GM18526 (cell line): ENCODE results near the gene SGCE.

Experiments used
- POLR2A ChIP-seq: IDR thresholded peaks from 3 replicates; pipeline ENCODE4 v1.6.1; 2011; ENCODE audit not compliant: insufficient read length; ENCODE audit errors: extremely low read depth

The SGCE gene

GRCh38 chr7:94647295-94647694, 8.6 kb downstream of the SGCE start:
- TF ChIP-seq POLR2A: no peak

GRCh38 chr7:94643771-94644545, 12.0 kb downstream of the SGCE start:
- TF ChIP-seq POLR2A: no peak

DNA sequence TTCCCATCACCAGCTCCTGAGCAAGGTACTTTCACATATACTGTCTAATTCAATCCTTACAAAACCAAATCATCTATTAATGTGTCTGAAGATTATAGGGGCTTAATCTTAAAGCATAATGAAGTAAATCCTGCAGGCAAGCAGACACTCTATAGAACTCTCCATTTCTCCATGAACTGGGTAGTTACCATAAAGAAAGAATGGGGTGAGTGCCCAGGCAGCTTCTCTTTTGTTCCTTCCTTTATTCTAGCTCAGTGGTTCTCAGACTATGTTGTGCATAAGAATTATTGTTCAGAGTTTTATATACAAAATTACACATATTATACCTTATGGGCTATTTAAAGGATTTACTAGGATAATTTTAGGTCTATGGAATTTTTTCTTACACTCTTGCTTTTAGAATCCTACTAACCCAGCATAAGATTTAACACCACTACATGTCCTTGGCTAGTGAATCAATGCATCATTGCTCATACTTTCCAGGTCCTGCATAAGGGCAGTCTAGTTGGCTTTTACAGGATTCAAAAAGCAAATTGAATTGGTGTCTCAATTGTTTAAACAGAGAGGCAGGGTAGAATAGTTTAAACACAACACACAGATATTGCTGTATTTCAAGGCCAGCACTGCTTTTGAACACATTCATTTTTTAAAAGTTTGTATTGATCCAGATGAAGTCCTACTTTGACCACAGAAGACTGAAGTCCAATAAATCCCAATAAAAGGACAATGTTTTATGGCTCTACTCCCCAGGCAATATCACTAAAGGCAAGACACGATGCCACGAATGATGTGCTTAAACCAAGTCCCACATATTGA, 12.9 kb downstream of the SGCE start:
- TF ChIP-seq POLR2A: no peak

DNA sequence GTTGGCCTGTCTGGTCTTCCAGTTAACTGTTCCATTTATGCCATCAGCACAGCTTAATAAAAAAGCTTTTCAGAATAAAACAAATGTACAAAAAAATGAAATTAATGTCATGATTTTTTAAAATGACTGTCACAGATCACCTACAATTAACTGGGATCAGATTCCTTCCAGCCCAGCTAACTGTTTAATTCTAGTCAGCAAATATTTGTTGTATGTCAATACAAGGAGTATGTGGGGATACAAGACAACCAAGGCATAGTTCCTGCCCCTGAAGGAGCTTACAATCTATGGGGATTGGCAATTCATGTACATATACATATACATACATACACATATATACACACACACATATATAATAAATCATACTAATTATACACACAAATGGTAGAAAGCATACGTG, 16.5 kb downstream of the SGCE start:
- no peak for TF ChIP-seq POLR2A

DNA sequence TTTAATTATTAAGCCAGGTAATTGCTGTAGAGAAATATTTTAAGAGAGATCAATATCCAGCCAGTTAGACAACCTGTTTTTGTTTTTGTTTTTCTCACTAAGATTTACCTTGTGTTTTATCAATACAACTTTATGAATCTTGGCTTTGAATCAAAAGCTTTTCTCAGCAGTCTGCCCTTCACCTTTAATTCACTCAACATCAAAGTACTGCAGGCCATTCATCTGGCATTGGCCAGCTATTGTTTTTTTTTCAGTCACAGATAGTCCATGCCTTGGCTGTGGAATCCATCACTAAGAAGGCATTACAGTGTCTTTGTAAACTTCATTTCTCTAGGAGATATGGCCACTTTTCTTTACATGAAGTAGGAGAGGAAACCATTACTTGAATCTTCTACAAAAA, 20.2 kb downstream of the SGCE start:
- TF ChIP-seq POLR2A: no peak

- TF ChIP-seq POLR2A: no peak
Measured at GRCh38 chr7:94634502-94634901, 21.4 kb downstream of the SGCE start.

- TF ChIP-seq POLR2A: no peak
Measured at GRCh38 chr7:94633687-94634086, 22.2 kb downstream of the SGCE start.

DNA sequence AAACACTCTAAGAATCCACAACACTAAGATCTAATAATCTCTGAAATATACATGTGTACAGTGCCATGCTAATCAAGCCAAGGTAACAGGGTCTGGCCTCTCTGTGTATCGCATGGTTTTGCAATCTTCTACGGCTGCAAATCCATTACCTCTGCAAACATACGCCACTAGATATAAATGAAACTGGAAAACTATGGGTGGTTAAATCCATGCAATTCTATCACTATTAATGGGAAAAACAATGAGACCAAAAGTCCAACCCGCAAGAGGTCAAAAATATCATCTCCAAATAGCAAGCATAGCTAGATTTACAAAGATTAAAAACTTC, 23.0 kb downstream of the SGCE start:
- no peak for TF ChIP-seq POLR2A

DNA sequence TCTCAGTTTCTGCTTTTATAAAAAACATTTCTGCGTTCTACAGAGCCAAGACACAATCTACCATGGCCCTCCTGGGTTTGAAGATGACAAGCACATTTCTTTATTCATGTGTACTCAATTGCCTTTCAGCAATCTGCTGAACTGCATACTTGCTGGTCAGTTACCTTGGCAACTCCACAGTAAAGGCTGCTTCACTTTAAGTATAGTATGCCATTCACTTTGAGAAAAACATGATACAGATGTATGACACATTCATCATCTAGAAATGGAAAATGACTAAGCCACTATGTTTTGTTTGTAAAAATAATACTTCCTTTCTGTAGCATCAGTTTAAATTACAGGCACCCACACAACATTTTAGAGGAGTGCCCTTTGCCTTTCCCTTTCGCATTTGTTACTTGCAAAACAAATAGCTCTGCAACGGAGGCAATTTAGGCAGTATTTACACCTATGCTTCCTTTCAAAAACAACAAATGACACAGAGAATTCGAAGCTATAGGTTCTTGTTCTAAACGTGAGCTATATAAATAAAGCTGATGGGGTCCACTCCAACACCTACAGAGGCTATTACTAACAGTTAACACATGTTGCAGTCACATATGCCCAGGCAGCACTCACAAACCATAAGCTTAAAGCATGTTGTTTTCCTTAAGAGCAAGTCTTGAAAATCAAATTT, 23.5 kb downstream of the SGCE start:
- no peak for TF ChIP-seq POLR2A

- no peak for TF ChIP-seq POLR2A
Measured at GRCh38 chr7:94630855-94631254, 25.1 kb downstream of the SGCE start.

DNA sequence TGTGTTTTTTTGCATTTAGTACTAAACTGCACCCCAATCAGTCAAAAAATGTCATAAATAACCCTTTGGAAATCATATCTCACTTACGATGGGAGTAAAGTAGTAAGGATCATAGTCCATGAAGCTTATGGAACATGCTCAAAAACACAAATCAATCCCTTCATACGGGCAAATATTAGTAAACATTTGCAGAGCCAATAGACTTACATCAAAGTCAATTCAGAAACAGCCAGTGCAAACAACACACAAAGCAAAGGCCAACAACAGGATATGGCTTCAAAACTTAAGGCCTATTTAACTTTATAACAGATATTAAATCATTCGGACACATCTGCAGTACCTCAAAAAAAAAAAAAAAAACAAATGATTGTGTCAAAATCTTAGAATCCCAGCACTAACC, 32.1 kb downstream of the SGCE start:
- TF ChIP-seq POLR2A: no peak

DNA sequence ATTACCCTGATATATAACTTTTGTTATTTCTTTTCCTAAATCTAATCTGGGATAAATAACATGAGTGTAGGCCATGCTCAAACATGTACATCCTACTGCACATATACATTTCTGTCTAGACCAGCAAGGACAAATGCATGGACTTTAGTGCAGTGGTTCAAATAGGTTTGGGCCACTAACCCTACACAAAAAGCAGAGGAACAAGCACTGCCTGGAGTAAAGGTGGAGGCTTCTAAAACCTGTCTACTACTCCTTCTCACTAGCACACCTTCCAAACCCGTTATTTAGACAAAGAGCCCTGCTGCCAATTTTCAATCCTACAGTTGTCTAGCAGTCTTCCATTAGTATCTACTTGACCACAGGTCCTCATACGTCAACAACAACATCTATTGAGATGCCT, 34.8 kb downstream of the SGCE start:
- TF ChIP-seq POLR2A: no peak

DNA sequence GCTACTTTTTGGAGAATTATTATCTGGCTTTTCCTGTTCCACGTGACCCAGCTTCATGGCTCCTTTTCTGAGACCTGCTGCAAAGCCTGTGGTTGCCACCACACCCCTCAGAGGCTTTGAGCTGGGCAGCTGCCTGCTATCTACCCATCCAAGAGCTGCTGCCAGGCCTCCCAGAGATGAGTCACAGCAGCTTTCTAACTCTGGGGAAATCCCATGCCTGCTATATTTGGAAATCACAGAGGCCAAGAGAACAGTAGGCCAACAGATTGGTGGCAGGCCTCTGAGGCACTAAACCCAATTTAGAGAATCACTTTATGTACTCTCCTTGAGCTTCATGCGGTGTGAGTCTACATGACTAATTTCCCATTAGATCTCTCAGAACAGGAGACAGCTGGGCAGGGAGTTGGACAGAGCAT, 35.2 kb downstream of the SGCE start:
- no peak for TF ChIP-seq POLR2A

GRCh38 chr7:94618126-94618525, 37.8 kb downstream of the SGCE start:
- no peak for TF ChIP-seq POLR2A

DNA sequence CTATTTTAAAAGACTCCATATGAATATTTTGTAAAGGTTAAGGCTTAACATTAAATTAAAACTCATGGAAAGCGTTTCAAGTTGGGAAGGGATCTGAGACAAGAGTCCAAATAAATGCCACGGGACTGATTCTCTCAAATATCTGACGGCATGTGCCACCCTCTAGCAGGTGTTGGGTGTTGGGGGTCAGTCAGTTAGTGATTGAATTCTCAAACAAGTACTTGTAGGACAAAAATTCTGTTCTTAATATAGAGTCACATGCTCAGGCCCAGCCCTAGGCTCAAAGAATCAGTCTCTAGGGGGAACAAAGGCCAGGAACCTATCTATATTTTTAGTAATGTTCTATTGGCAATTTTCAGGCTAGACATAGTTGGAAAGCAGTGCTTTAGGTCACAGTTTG, 39.1 kb downstream of the SGCE start:
- TF ChIP-seq POLR2A: no peak

- no peak for TF ChIP-seq POLR2A
Measured at GRCh38 chr7:94615666-94616065, 40.3 kb downstream of the SGCE start.
